ENCODE data around the gene ATXN1.

GRCh38 chr6:16684195-16684689 is 77.0 kb downstream of the ATXN1 start:
- TF ChIP-seq CTCF (IDR thresholded peaks at IDR 0.05; ENCODE audit: low read depth, low read length, poor library complexity, severe bottlenecking): no peak
- TF ChIP-seq EZH2phosphoT487 (IDR thresholded peaks at IDR 0.05; ENCODE audit: borderline replicate concordance, low read length): no peak
